Endothelial cell of umbilical vein (primary cell): ENCODE data around the gene STARD5. TPM values are rescaled to one million over a fixed set of nuclear protein-coding genes. Genes with fewer than 3 reads are reported as not detected.

Experiments used
- BruUV-seq: library from RNA; stranded (reverse); fragments of 400-500 nt; replicated peaks from 2 replicates; lab custom pipeline; 2021; lab: Mats Ljungman, UMichigan
- CTCF ChIA-PET: fragments of 300-600, 350-600 bp; sonication (Branson Sonifier 250); formaldehyde crosslinking; loops from one replicate; lab custom pipeline; 2021; ENCODE audit warnings: antibody characterized with exemption, inconsistent platforms; lab: Charles Lee
- POLR2A ChIA-PET: fragments of 300-600, 350-600 bp; sonication (Branson Sonifier 250); formaldehyde crosslinking; loops from one replicate; lab custom pipeline; 2021; ENCODE audit warnings: antibody characterized with exemption, inconsistent platforms; lab: Charles Lee
- DNase-seq: peaks from one replicate; pipeline ENCODE4 v3.0.0-alpha.2; 2011; ENCODE audit warnings: low read depth, low spot score
- FAIRE-seq: peaks from 2 replicates; lab custom pipeline; 2011; peaks lifted over from hg19 to GRCh38; lab: Jason Lieb, UNC
- H2AFZ ChIP-seq: 2 replicates; pipeline ENCODE4 v1.6.0; 2012; ENCODE audit warnings: low read depth, low read length, control low read depth, inconsistent platforms
- H3K27ac ChIP-seq: 2 replicates; pipeline ENCODE4 v1.5.1; 2011; ENCODE audit warnings: low read depth, mild to moderate bottlenecking, control low read depth, low read length, moderate library complexity; ENCODE audit not compliant: insufficient read depth
- H3K27me3 ChIP-seq, 2 experiments: 2 replicates each; pipeline versions ENCODE4 v1.6.0 to v1.6.1; 2011; ENCODE audit warnings: low read length in 2 of 2, mixed read lengths in 1 of 2; ENCODE audit not compliant: control insufficient read depth in 2 of 2, insufficient read depth in 2 of 2
- H3K36me3 ChIP-seq, 2 experiments: 2 replicates in 1 of 2; 3 replicates in 1 of 2; pipeline ENCODE4 v1.5.1; 2011; ENCODE audit warnings: low read length in 2 of 2, mild to moderate bottlenecking in 1 of 2, moderate library complexity in 1 of 2; ENCODE audit not compliant: control insufficient read depth in 2 of 2, insufficient read depth in 2 of 2; ENCODE audit errors: extremely low read depth in 1 of 2
- H3K4me1 ChIP-seq: 3 replicates; pipeline ENCODE4 v1.5.1; 2011; ENCODE audit warnings: mild to moderate bottlenecking, low read length; ENCODE audit not compliant: control insufficient read depth, insufficient read depth; ENCODE audit errors: extremely low read depth
- H3K4me2 ChIP-seq: 2 replicates; pipeline ENCODE4 v1.6.1; 2011; ENCODE audit warnings: low read length, control low read depth, mixed read lengths; ENCODE audit not compliant: insufficient read depth
- H3K4me3 ChIP-seq, 3 experiments: fragments of 200-600 bp in 1 of 3; sonication (generic), shearing (Covaris generic) in 1 of 3; replicated peaks in 1 of 3; 2 replicates each; pipeline ENCODE4 v1.5.1; 2011 to 2016; ENCODE audit warnings: control low read depth in 3 of 3, low read length in 3 of 3, mild to moderate bottlenecking in 2 of 3, inconsistent platforms in 1 of 3, low read depth in 1 of 3, moderate library complexity in 1 of 3; ENCODE audit not compliant: insufficient read depth in 1 of 3
- H3K79me2 ChIP-seq: 2 replicates; pipeline ENCODE4 v1.6.0; 2012; ENCODE audit warnings: low read length, inconsistent platforms; ENCODE audit not compliant: control insufficient read depth, insufficient read depth
- H3K9ac ChIP-seq: replicated peaks from 2 replicates; pipeline ENCODE3; 2011; ENCODE audit warnings: low read length, control low read depth; ENCODE audit not compliant: insufficient read depth; ENCODE audit errors: extremely low read depth
- H3K9me1 ChIP-seq: replicated peaks from 3 replicates; pipeline ENCODE4 v1.6.0; 2011; ENCODE audit warnings: mild to moderate bottlenecking, low read length; ENCODE audit not compliant: control insufficient read depth, insufficient read depth; ENCODE audit errors: extremely low read depth
- H3K9me3 ChIP-seq: replicated peaks from 2 replicates; pipeline ENCODE4 v1.5.1; 2012; ENCODE audit warnings: low read length, inconsistent platforms; ENCODE audit not compliant: control insufficient read depth, insufficient read depth
- H4K20me1 ChIP-seq: replicated peaks from 2 replicates; pipeline ENCODE3; 2011; ENCODE audit warnings: mild to moderate bottlenecking, low read length; ENCODE audit not compliant: control insufficient read depth, insufficient read depth; ENCODE audit errors: extremely low read depth
- EZH2 ChIP-seq: IDR thresholded peaks from 2 replicates; pipeline ENCODE4 v1.6.1; 2012; ENCODE audit warnings: borderline replicate concordance, low read depth, mild to moderate bottlenecking, moderate library complexity, low read length, inconsistent platforms; ENCODE audit not compliant: severe bottlenecking
- FOS ChIP-seq: IDR thresholded peaks from 2 replicates; pipeline ENCODE4 v1.6.1; 2011; ENCODE audit warnings: mild to moderate bottlenecking, low read length, moderate library complexity, borderline replicate concordance; ENCODE audit not compliant: insufficient read depth
- GATA2 ChIP-seq: IDR thresholded peaks from 2 replicates; pipeline ENCODE4 v1.7.0; 2011; ENCODE audit warnings: low read depth, mild to moderate bottlenecking, moderate library complexity, mixed read lengths, low read length; ENCODE audit not compliant: insufficient read length, insufficient read depth
- JUN ChIP-seq: IDR thresholded peaks from 2 replicates; pipeline ENCODE4 v1.6.1; 2011; ENCODE audit warnings: borderline replicate concordance, low read depth; ENCODE audit not compliant: insufficient read length, insufficient read depth
- MAX ChIP-seq: IDR thresholded peaks from 2 replicates; pipeline ENCODE4 v1.6.1; 2011; ENCODE audit not compliant: insufficient read depth, insufficient read length
- MYC ChIP-seq: IDR thresholded peaks from one replicate; pipeline ENCODE4 v1.6.1; 2011; ENCODE audit warnings: mild to moderate bottlenecking, low read depth, low read length
- POLR2A ChIP-seq: IDR thresholded peaks from 2 replicates; pipeline ENCODE4 v1.6.1; 2012; ENCODE audit warnings: low read depth, mild to moderate bottlenecking, control low read depth, low read length
- POLR2AphosphoS5 ChIP-seq: IDR thresholded peaks from 2 replicates; pipeline ENCODE4 v1.6.1; 2012; ENCODE audit warnings: low read depth, mild to moderate bottlenecking, control low read depth, low read length, moderate library complexity; ENCODE audit not compliant: insufficient read depth
- dilution Hi-C: fragments of 300-500 bp; cut with MboI; formaldehyde crosslinking; loops from one replicate; pipeline ENCODE4 v1.15.0; 2019; ENCODE audit warnings: low sequenced_read_pairs; ENCODE audit not compliant: extremely low pct_ligation_motif_present
- intact Hi-C: fragments of 100-400 bp; cut with micrococcal nuclease; formaldehyde crosslinking; loops from one replicate; pipeline ENCODE4 v1.10.0; 2022
- polyA plus RNA-seq, 4 experiments: library from polyadenylated mRNA; depleted of rRNA in 3 of 4; stranded (reverse) in 3 of 4; unstranded in 1 of 4; fragments of >200 nt; gene quantifications; 2 replicates each; pipeline versions ENCODE4 v1.2.1 to v1.2.3, GENCODE V29; 2011 to 2012; ENCODE audit warnings: missing spikeins in 1 of 4
- total RNA-seq: library from RNA; stranded (reverse); gene quantifications from 2 replicates; pipeline ENCODE4 v1.2.3, GENCODE V29; 2021
- TF ChIP-seq, protein P1 (sequence below), 2 donors: IDR thresholded peaks; 1 replicate in 1 of 2; 2 replicates in 1 of 2; pipeline ENCODE4 v1.5.1; 2011; ENCODE audit warnings: low read length in 2 of 2, mild to moderate bottlenecking in 2 of 2, moderate library complexity in 2 of 2, control low read depth in 1 of 2, inconsistent platforms in 1 of 2, low read depth in 1 of 2; ENCODE audit not compliant: insufficient read depth in 1 of 2; ENCODE audit errors: extremely low read depth in 1 of 2

STARD5 gene
- total and polyA plus RNA-seq, 2 donors (not counting 3 experiments of a cell fraction or from before 2014, with no cell fraction given) = 2.2 to 3.0 TPM

DNA sequence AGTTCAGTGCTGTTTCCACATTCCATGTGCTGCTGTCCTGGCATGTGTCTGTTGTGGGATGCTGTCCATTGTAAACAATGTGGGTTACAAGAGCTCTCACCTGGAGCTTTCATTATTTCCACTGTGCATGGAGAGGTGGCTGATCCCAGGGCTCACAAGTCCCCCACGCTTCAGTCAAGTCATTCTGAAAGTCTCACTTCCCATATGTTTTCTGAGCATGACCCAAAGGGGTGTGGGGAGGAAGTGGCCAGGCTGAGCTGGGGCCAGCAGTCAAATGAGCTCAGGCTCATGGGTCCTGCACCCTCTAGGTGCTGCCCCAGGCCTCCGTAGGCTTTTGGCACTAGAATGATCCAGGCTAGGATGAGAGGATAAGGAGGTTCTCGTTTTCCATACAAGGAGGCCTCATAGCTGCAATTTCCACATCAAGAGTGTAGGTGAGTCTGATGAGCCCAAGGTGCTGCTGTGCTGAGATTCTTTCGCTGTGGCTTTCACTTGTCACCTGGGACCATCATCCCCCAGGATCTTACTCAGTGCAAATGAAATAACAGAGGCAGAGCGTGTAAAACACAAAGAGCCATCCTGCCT lies 22.0 kb downstream of the STARD5 start:
- Histone ChIP-seq H3K9ac (no peak overlapping the region), H2AFZ (no peak overlapping the region), H3K79me2 (no peaks in the 10 kb centered on the region), H3K4me3 (no peak overlapping the region), H3K27me3 (no peaks in the 10 kb centered on the region), H3K9me3 (no peaks in the 10 kb centered on the region), H3K36me3 (no peaks in the 10 kb centered on the region), H3K4me2 (no peak overlapping the region), H4K20me1 (no peaks in the 10 kb centered on the region), H3K9me1 (no peaks in the 10 kb centered on the region), H3K27ac (no peak overlapping the region), H3K4me1 (no peaks in the 10 kb centered on the region)
- ChIA-PET POLR2A (no interaction called here), CTCF (interaction anchor here (0.8 kb wide), 1 partner anchor 27 kb away, joined by 3 read pairs; no protein-coding TSS in a partner anchor)
- intact Hi-C loops (no loop called here), dilution Hi-C loops (no loop called here)
- DNase-seq (no peak), FAIRE-seq (no peak)
- no peak for TF ChIP-seq JUN
- TF ChIP-seq, protein P1, sequence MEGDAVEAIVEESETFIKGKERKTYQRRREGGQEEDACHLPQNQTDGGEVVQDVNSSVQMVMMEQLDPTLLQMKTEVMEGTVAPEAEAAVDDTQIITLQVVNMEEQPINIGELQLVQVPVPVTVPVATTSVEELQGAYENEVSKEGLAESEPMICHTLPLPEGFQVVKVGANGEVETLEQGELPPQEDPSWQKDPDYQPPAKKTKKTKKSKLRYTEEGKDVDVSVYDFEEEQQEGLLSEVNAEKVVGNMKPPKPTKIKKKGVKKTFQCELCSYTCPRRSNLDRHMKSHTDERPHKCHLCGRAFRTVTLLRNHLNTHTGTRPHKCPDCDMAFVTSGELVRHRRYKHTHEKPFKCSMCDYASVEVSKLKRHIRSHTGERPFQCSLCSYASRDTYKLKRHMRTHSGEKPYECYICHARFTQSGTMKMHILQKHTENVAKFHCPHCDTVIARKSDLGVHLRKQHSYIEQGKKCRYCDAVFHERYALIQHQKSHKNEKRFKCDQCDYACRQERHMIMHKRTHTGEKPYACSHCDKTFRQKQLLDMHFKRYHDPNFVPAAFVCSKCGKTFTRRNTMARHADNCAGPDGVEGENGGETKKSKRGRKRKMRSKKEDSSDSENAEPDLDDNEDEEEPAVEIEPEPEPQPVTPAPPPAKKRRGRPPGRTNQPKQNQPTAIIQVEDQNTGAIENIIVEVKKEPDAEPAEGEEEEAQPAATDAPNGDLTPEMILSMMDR (IDR thresholded peaks at IDR 0.05; ENCODE audit: extremely low read depth in 1 of 2, insufficient read depth in 1 of 2, low read depth in 1 of 2, low read length in 2 of 2) = no peak
- TF ChIP-seq MAX = no peak
- TF ChIP-seq MYC = no peak
- TF ChIP-seq EZH2 = no peak
- no peak for TF ChIP-seq GATA2
- no peak for TF ChIP-seq FOS
- no peak for TF ChIP-seq POLR2A
- no peak for TF ChIP-seq POLR2AphosphoS5
- BruUV-seq = no TSS peak
